HG02763 (cell line): ENCODE data around the gene GZF1.

Experiments used
- ATAC-seq: cut with Tn5 transposase; IDR thresholded peaks from one replicate; pipeline ENCODE4 v1.9.1; 2021; ENCODE audit warnings: mild to moderate bottlenecking, moderate library complexity; ENCODE audit not compliant: unreplicated experiment

The GZF1 gene

GRCh38 chr20:23361476-23362391, at the start of gene GZF1:
TSS of gene GZF1 (plus strand) at chr20:23362182. CDS start at chr20:23364384, 2,202 bp downstream.
- ATAC-seq: peak; percentile 67

GRCh38 chr20:23313271-23313670, 48.7 kb upstream of the GZF1 start:
- ATAC-seq: no peak

- no peak for ATAC-seq
These were observed 47.3 kb upstream of the GZF1 start for GRCh38 chr20:23314699-23315098.

- no peak for ATAC-seq
These were observed 46.9 kb upstream of the GZF1 start for GRCh38 chr20:23315099-23315498.

GRCh38 chr20:23316626-23317025, 45.4 kb upstream of the GZF1 start:
- no peak for ATAC-seq

GRCh38 chr20:23317081-23317480, 44.9 kb upstream of the GZF1 start:
- no peak for ATAC-seq

- no peak for ATAC-seq
These were observed 43.6 kb upstream of the GZF1 start for GRCh38 chr20:23318347-23318746.

- ATAC-seq: no peak
These were observed 41.7 kb upstream of the GZF1 start for GRCh38 chr20:23320317-23320716.

- ATAC-seq: no peak
These were observed 36.9 kb upstream of the GZF1 start for GRCh38 chr20:23325107-23325506.

GRCh38 chr20:23326774-23327173, 35.2 kb upstream of the GZF1 start:
- ATAC-seq: no peak

- no peak for ATAC-seq
These were observed 34.2 kb upstream of the GZF1 start for GRCh38 chr20:23327617-23328333.

GRCh38 chr20:23331450-23332350, 30.3 kb upstream of the GZF1 start:
- ATAC-seq: no peak

GRCh38 chr20:23332467-23332866, 29.5 kb upstream of the GZF1 start:
- ATAC-seq: no peak

- ATAC-seq: no peak
These were observed 27.9 kb upstream of the GZF1 start for GRCh38 chr20:23334111-23334510.

GRCh38 chr20:23335521-23335920, 26.5 kb upstream of the GZF1 start:
- ATAC-seq: no peak

GRCh38 chr20:23336476-23336875, 25.5 kb upstream of the GZF1 start:
- ATAC-seq: no peak

GRCh38 chr20:23337312-23337711, 24.7 kb upstream of the GZF1 start:
- ATAC-seq: no peak

- ATAC-seq: no peak
These were observed 22.0 kb upstream of the GZF1 start for GRCh38 chr20:23339986-23340385.

- ATAC-seq: no peak
These were observed 21.5 kb upstream of the GZF1 start for GRCh38 chr20:23340524-23340923.

- peak; percentile 63 for ATAC-seq
These were observed 20.9 kb upstream of the GZF1 start for GRCh38 chr20:23341073-23341472.

GRCh38 chr20:23343590-23343989, 18.4 kb upstream of the GZF1 start:
- ATAC-seq: no peak
